ENCODE measurements around the gene ZNF155.
"Not testable (repeated sequence)": the region's sequence is repeated elsewhere in the genome, so short reads cannot be mapped to it uniquely, and the experiment has no call there.

The ZNF155 gene

GRCh38 chr19:43983912-43984686, at the start of gene ZNF155:
ZNF155 (plus strand) TSS chr19:43984188; CDS start chr19:43988544, 4,356 bp downstream.
- peak; percentile 88 to 96 for DNase-seq

DNA sequence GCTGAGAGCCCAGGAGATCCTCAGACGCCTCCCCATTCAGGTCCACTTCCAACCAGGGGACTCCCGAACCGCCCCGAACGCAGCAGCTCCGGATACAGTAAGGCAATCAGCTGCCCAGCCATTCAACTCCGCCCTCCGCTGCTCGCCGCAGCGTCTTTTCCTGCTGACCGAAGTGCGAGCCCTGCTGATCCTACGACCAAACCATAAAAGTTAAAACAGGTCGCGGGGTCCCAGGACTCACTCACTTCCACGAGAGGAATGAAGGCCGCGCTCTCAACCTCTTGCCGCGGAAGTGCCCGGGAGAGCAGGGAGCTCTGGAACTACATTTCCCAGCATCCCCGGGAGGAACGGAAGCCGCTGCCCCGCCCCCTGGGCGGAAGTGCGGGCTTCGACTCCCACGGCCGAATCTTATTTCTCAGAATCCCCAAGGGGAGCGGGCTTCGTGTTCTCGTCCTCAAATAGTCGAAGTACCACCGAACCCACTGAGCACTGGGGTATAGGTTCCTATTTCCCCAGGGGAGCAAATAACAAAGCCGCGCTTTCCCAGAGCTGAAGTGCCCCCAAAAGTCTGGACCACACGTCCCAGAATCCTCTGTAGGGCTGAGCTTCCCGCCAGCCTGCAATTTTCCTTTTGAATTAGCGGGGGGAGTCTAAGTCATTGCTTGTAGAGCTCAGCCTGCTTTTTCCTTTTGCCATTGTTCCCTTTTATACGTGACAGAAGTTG, 48.8 kb upstream of the ZNF155 start, which contains the start of gene ZNF45:
Gene ZNF45 (minus strand): TSS at position 298 of the 724 bp plus-strand sequence. CDS start 13,097 bp downstream, outside the sequence.
- DNase-seq = peak; percentile 68 to 84

GRCh38 chr19:43936188-43936587, 47.8 kb upstream of the ZNF155 start:
- no peak for DNase-seq

DNA sequence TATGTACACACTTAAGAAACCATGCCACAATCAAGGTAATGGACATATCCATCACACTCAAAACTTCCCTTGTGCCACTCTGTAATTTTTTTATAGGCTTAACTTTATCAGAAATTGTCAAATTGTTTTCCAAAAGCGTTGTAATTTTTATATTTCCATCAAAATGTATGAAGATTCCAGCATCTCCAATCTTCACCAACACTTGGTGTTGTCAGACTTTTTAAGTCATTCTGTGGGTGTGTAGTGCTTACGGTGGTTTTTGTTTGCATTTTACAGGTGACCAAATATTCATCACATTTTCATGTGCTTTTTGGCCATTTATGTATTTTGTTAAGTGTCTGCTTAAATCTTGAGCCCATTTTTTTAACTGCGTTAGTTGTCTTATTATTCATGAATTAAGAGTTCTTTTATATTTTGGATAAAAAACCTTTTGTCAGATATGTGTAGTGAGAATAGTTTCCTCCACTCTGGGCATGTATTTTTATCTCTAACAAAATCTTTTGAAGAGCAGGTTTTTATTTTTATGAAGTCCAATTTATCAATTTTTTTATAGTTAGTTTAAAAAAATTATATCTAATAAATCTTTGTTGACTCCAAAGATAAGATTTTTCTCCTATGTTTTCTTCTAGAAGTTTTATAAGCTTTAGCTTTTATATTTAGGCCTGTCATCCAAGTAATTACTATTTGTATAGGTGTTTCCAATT, 44.3 kb upstream of the ZNF155 start:
- DNase-seq = no peak

GRCh38 chr19:43940719-43941118, 43.3 kb upstream of the ZNF155 start:
- no peak for DNase-seq

DNA sequence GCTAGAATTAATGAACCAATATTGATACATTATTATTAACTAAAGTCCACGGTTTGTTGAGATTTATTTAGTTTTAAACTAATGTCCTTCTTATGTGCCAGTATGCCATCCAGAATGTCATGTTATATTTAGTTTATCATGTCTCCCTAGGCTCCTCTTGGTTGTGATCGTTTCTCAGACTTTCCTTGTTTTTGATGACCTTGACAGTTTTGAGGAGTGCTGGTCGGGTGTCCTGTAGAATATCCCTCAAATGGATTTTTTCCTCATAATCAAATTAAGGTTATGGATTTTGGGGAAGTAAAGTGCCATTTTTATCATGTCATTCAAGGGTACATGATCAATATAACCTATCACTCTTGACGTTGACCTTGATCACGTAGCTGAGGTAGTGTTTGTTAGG, 42.8 kb upstream of the ZNF155 start:
- no peak for DNase-seq

DNA sequence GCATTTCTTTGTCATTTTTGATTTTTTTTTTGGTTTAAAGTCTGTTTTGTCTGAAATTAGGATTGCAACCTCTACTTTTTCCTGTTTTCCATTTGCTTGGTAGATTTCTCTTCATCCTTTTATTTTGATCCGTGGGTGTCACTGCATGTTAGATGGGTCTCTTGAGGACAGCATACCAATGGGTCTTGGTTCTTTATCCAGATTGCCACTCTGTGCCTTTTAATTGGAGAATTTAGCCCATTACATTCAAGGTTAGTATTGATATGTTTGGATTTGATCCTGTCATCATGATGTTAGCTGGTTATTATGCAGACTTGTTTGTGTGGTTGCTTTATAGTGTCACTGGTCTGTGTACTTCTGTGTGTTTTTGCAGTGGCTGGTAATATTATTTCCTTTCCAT, 36.6 kb upstream of the ZNF155 start:
- not testable (repeated sequence) for DNase-seq

DNA sequence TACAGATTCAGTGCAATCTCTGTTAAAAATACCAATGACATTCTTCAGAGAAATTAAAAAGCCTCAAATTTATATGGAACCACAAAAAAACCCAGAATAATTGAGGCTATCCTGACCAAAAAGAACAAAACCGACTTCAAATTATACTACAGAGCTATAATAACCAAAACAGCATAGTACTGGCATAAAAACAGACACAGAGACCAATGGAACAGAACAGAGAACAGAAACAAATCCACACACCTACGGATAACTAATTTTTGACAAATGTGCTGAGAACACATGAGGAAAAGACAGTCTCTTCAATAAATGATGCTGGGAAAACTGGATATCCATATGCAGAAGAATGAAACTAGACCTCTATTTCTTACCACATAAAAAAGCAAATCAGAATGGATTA, 34.2 kb upstream of the ZNF155 start:
- DNase-seq = not testable (repeated sequence)

GRCh38 chr19:43950834-43951645, 32.9 kb upstream of the ZNF155 start, which contains the start of gene ZNF221:
ZNF221 (plus strand) TSS chr19:43951228; CDS start chr19:43962727, 11,499 bp downstream.
- peak; percentile 75 to 89 for DNase-seq

DNA sequence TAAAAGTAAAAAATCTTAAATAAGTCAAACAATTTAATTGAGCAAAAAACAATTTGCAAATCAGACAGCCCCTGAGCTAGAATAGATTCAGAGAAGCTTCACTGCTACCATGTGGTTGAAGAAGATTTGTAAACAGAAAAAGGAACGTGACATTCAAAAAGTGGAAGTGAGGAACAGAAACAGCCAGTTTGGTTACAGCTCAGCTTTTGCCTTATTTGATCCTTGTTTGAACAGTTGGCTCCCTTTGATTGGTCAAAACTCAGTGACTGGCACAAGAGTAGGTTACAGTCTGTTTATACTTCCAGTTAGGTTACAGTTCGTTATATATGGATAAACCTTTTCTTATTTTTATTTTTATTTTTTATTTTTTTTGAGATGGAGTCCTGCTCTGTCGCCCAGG, 27.2 kb upstream of the ZNF155 start:
- no peak for DNase-seq

- DNase-seq = no peak
These were observed 26.1 kb upstream of the ZNF155 start for GRCh38 chr19:43957891-43958290.

DNA sequence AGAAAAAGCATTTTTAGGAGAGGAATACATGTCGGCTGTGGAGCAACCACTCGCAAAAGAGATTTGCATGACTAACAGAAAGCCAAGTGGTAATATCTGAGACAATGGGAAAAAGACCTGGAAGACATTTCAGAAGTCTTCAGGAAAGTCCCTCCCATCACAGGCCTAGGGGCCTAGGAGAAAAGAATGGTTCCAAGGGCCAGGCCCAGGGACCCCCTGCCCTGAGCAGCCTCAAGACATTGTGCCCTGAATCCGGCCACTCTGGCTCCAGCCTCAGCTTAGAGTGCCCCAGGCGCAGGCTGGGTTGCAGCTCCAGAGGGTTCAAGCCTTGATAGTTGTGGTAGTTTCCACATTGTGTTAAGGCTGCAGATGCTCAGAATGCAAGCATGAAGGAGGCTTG, 23.6 kb upstream of the ZNF155 start:
- DNase-seq = no peak

DNA sequence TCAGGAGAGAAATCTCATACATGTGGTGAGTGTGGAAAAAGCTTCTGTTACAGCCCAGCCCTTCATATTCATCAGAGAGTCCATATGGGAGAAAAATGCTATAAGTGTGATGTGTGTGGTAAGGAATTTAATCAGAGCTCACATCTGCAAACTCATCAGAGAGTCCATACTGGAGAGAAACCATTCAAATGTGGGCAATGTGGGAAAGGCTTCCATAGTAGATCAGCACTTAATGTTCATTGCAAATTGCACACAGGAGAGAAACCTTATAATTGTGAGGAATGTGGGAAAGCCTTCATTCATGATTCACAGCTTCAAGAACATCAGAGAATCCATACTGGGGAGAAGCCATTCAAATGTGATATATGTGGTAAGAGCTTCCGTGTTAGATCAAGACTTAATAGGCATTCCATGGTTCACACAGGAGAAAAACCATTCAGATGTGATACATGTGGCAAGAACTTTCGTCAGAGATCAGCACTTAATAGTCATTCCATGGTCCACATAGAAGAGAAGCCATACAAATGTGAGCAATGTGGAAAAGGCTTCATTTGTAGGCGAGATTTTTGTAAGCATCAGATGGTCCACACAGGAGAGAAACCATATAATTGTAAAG, 17.8 kb upstream of the ZNF155 start:
- no peak for DNase-seq

DNA sequence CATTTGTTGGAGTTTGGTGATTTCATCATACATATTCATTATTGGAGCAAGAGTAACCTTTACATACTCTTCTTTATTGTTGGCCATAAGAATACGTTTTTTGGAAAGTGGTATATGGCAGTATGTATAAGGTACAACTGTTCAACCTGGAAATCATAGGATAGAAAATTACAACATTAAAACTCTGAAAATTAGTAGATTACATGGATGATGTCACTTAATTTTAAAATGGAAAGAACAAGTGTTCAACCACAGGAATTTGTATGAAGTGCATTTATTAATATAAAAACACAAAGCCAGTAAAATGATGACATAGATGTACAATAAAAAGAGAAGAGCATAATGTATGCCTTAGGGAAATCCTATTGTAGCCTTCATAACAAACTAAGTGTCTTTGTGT, 7.3 kb upstream of the ZNF155 start:
- no peak for DNase-seq

DNA sequence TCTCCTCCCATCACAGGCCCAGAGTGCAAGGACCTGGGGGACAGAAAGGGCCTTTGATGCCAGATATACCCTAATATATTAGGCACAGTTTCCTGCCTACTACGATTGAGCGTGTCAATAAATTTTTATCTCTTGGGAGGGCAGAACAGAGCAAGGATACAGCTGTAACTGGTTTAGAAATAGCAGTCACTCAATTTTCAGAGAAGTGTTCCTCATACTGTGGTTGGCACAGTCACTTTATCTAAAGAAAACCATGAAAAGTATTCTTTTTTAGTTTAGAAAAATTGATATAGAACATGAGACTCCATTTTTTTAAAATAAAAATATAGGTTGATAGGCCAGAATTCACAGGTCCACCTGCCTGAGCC, 460 bp upstream of the ZNF155 start:
- DNase-seq = peak in 1 of 2 experiments; percentile 5

DNA sequence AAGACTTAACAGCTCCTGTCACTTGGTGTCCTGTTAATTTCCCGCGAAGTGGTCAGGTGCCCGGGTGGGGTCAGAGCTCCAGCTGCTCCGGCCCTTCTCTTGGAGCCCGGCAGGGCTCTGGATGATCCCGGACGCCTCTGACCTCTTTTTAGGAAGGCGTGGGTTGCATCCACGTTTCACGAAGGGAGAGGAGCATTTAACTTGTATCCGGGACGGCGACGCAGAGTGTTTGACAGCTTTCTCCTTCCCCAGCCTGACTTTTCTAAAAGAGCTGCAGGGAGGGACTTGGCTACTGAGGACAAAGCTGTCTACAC, 656 bp downstream of the ZNF155 start:
- no peak for DNase-seq

DNA sequence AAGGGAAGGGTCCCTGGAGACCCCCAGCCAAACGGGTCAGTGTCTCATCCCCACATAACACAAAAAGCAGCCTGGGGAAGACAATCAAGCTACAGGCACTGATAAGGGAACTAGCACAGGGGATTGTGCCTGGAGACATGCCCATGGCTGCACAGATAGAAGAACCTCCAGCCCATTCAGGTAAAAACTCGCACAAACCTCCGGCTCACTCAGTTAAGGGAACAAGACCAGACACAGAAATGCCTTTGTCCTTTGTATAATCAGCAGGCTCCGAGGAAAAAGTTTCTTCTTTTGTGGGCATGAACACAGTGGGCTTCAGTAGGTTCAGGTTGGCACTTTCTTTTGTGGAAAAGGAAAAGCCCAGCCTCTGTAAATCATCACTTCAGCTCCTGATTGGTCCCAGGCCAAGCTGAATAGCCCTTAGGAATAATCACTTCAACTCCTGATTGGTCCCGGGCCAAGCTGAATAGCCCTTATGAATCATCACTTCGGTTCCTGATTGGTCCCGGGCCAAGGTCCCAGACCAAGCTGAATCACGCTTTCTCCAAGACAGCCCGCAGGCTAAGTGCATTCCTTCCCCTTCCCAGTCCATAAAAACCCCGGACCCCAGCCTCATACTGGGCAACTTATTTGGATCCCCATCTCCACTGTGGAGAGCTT, 13.8 kb downstream of the ZNF155 start:
- DNase-seq = no peak

DNA sequence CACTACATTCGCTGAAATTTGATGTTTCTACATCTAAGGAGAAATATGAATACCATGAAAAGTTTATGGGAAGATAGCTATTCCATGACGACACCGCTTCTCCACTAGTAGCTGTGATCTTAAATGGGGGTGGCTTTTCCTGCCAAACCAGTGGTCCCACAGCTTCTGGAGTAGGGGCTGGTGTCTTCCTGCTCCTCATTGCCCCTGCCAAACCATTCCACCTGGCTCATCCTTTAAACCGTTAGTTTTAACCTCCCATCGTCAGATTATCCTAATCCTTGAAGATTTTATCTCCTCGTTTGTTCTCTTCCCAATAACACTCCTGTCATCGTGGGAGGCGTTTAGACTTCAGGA, 18.2 kb downstream of the ZNF155 start:
- no peak for DNase-seq

DNA sequence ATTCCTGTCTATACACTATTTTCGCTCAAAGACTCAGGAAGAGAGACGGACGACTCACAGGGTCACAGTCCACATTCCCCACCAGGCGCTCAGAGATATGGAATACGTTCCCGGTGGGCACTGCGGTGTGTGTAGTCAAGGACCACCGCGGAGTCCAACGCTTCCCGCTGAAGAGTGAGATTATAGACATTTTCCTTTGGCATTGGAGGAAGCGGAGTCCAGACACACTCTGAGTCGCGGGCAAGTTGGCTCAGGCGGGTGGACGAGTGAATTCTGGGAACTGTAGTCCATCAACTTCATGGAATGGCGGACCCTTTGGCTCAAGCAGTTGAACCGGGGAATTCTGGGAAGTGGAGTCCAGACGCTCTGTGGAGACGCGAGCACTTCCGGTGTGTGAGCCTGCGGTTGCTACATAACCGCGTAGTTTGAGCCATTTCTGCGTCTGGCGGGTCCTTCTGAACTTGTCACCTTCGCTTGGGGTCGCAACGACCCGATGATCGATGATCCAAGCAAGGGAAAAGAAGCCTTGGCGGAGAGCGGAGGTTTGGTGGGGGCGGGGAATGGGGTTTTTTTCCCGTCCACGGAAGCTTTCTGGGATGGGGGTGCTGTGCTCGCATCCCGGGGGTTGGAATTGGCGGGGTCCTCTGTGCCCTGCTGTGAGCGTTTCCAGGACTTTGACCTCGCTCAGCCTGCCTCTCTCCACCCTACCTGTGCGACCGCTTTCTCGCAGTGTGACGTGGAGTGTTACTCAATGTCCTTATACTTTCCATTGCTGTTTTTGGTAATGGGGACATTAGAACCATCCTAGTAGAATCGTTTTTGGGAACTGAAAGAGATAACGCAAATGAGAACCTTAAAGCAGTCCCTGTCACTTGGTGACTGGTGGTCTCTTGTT, 18.8 kb downstream of the ZNF155 start, which contains the start of gene ZNF230:
Gene ZNF230 (plus strand): TSS at position 392 of the 895 bp plus-strand sequence. CDS start 4,122 bp downstream, outside the sequence.
- DNase-seq = peak; percentile 79 to 94

GRCh38 chr19:44003461-44004009, 19.5 kb downstream of the ZNF155 start:
- peak in 1 of 2 experiments; percentile 21 for DNase-seq
